HCT116 (cell line): ENCODE data around the gene PRPH2. TPM values are rescaled to one million over a fixed set of nuclear protein-coding genes. Genes with fewer than 3 reads are reported as not detected.

Source experiments
- ATAC-seq: fragments of 200-7000 bp; cut with Tn5 transposase; 2 replicates; pipeline ENCODE4 v1.9.1; 2020; ENCODE audit warnings: mild to moderate bottlenecking, moderate library complexity
- BruUV-seq: library from RNA; stranded (reverse); fragments of 400-500 nt; replicated peaks from 2 replicates; lab custom pipeline; 2021; lab: Mats Ljungman, UMichigan
- CTCF ChIA-PET: fragments of 300-600 bp; sonication (Branson Sonifier 250); formaldehyde crosslinking; loops from one replicate; lab custom pipeline; 2021; ENCODE audit warnings: antibody characterized with exemption; lab: Charles Lee
- POLR2A ChIA-PET: fragments of 300-600, 350-600 bp; sonication (Branson Sonifier 250); formaldehyde crosslinking; loops from one replicate; lab custom pipeline; 2021; ENCODE audit warnings: antibody characterized with exemption; lab: Charles Lee
- RAD21 ChIA-PET, 2 experiments: fragments of 300-600 bp; sonication (Branson Sonifier 250); formaldehyde crosslinking; loops; one replicate each; lab custom pipeline; 2023; ENCODE audit warnings: low total read pairs in 2 of 2; ENCODE audit not compliant: uncharacterized antibody in 2 of 2, unreplicated experiment in 2 of 2, low non-redundant PET in 1 of 2; lab: Charles Lee
- DNase-seq: peaks from one replicate; pipeline ENCODE4 v3.0.0-alpha.2; 2010; ENCODE audit warnings: low read depth, low spot score
- H2AFZ ChIP-seq: fragments of 200-600 bp; shearing (Covaris generic), sonication (generic); 2 replicates; pipeline ENCODE4 v1.6.1; 2017; ENCODE audit warnings: low read depth, mixed run types, mixed read lengths, antibody characterized with exemption, low read length; ENCODE audit not compliant: poor library complexity, severe bottlenecking
- H3K27ac ChIP-seq: 2 replicates; pipeline ENCODE4 v1.5.1; 2012; ENCODE audit warnings: low read depth, low read length
- H3K27me3 ChIP-seq: fragments of 200-600 bp; sonication (generic); 2 replicates; pipeline ENCODE4 v1.6.1; 2016; ENCODE audit warnings: mixed run types, low read length, mixed read lengths; ENCODE audit not compliant: insufficient read depth
- H3K36me3 ChIP-seq, 2 experiments: fragments of 200-500 bp in 1 of 2; fragments of 200-600 bp in 1 of 2; sonication (Bioruptor generic) in 1 of 2; sonication (generic) in 1 of 2; 2 replicates each; pipeline versions ENCODE4 v1.5.1 to v1.6.1; 2014 to 2016; ENCODE audit warnings: low read length in 2 of 2, inconsistent platforms in 1 of 2, mixed read lengths in 1 of 2, mixed run types in 1 of 2; ENCODE audit not compliant: insufficient read depth in 2 of 2, control insufficient read depth in 1 of 2
- H3K4me1 ChIP-seq, 2 experiments: fragments of 200-600 bp in 1 of 2; sonication (generic) in 1 of 2; 2 replicates each; pipeline versions ENCODE4 v1.5.1 to v1.6.1; 2012 to 2017; ENCODE audit warnings: low read length in 2 of 2, inconsistent platforms in 1 of 2, mild to moderate bottlenecking in 1 of 2, mixed read lengths in 1 of 2, mixed run types in 1 of 2, moderate library complexity in 1 of 2; ENCODE audit not compliant: insufficient read depth in 2 of 2, control insufficient read depth in 1 of 2
- H3K4me2 ChIP-seq: fragments of 200-600 bp; sonication (generic); 2 replicates; pipeline ENCODE4 v1.6.1; 2017; ENCODE audit warnings: mixed run types, low read length, mixed read lengths
- H3K4me3 ChIP-seq, 2 experiments: fragments of 200-600 bp in 1 of 2; sonication (generic) in 1 of 2; replicated peaks in 1 of 2; 2 replicates each; pipeline ENCODE4 v1.5.1; 2011 to 2016; ENCODE audit warnings: low read length in 2 of 2, control low read depth in 1 of 2, low read depth in 1 of 2, mild to moderate bottlenecking in 1 of 2, mixed read lengths in 1 of 2, mixed run types in 1 of 2
- H3K79me2 ChIP-seq: fragments of 200-600 bp; sonication (generic); 2 replicates; pipeline ENCODE4 v1.6.1; 2017; ENCODE audit warnings: mild to moderate bottlenecking, mixed run types, low read length, moderate library complexity, mixed read lengths; ENCODE audit not compliant: insufficient read depth
- H3K9ac ChIP-seq: fragments of 200-600 bp; sonication (generic); 2 replicates; pipeline ENCODE4 v1.6.1; 2016; ENCODE audit warnings: low read length, mixed read lengths
- H3K9me2 ChIP-seq: fragments of 200-600 bp; sonication (generic), shearing (Covaris generic); 2 replicates; pipeline ENCODE4 v1.6.1; 2017; ENCODE audit warnings: mixed run types, mild to moderate bottlenecking, moderate library complexity; ENCODE audit not compliant: insufficient read depth
- H3K9me3 ChIP-seq, 2 experiments: fragments of 200-500 bp in 1 of 2; fragments of 200-600 bp in 1 of 2; sonication (Bioruptor generic) in 1 of 2; sonication (generic) in 1 of 2; 2 replicates each; pipeline ENCODE4 v1.6.1; 2014 to 2017; ENCODE audit warnings: low read length in 2 of 2, mixed read lengths in 2 of 2, inconsistent platforms in 1 of 2, low read depth in 1 of 2, mild to moderate bottlenecking in 1 of 2, mixed run types in 1 of 2, moderate library complexity in 1 of 2; ENCODE audit not compliant: control insufficient read depth in 1 of 2, insufficient read depth in 1 of 2
- H4K20me1 ChIP-seq: fragments of 200-600 bp; sonication (generic), shearing (Covaris generic); 2 replicates; pipeline ENCODE4 v1.6.1; 2017; ENCODE audit warnings: mixed run types, mild to moderate bottlenecking, moderate library complexity; ENCODE audit not compliant: insufficient read depth
- CBX3 ChIP-seq: IDR thresholded peaks from 2 replicates; pipeline ENCODE4 v1.6.1; 2012; ENCODE audit warnings: low read depth
- CEBPB ChIP-seq: IDR thresholded peaks from 2 replicates; pipeline ENCODE4 v1.6.1; 2012; ENCODE audit warnings: low read depth
- CTCF ChIP-seq, 3 experiments: fragments of 200-600 bp in 1 of 3; sonication (generic) in 1 of 3; IDR thresholded peaks in 2 of 3; conservative IDR thresholded peaks in 1 of 3; 2 replicates each; pipeline ENCODE4 v1.5.1; 2012 to 2017; ENCODE audit warnings: low read depth in 2 of 3, low read length in 2 of 3, antibody characterized with exemption in 1 of 3, borderline replicate concordance in 1 of 3, control low read depth in 1 of 3, mild to moderate bottlenecking in 1 of 3, mixed read lengths in 1 of 3, mixed run types in 1 of 3, moderate library complexity in 1 of 3; ENCODE audit not compliant: insufficient read depth in 1 of 3
- EGR1 ChIP-seq: IDR thresholded peaks from 2 replicates; pipeline ENCODE4 v1.6.1; 2012; ENCODE audit warnings: low read depth
- EZH2 ChIP-seq: fragments of 200-600 bp; sonication (generic); IDR thresholded peaks from 2 replicates; pipeline ENCODE4 v1.6.1; 2017; ENCODE audit warnings: antibody characterized with exemption, mixed run types
- EZH2phosphoT487 ChIP-seq: fragments of 200-600 bp; IDR thresholded peaks from 2 replicates; pipeline ENCODE4 v1.6.1; 2018; ENCODE audit warnings: antibody characterized with exemption, borderline replicate concordance
- FOSL1 ChIP-seq: IDR thresholded peaks from 2 replicates; pipeline ENCODE4 v1.6.1; 2012; ENCODE audit warnings: low read depth
- JUND ChIP-seq: IDR thresholded peaks from 2 replicates; pipeline ENCODE4 v1.6.1; 2012
- POLR2A ChIP-seq: IDR thresholded peaks from 2 replicates; pipeline ENCODE4 v1.7.0; 2011; ENCODE audit warnings: borderline replicate concordance; ENCODE audit not compliant: insufficient read depth, insufficient read length; ENCODE audit errors: extremely low read depth
- POLR2AphosphoS5 ChIP-seq: IDR thresholded peaks from 2 replicates; pipeline ENCODE4 v1.6.1; 2011; ENCODE audit warnings: mild to moderate bottlenecking, low read depth, low read length, moderate library complexity
- SP1 ChIP-seq: IDR thresholded peaks from 2 replicates; pipeline ENCODE4 v1.6.1; 2012; ENCODE audit warnings: low read depth
- TCF7L2 ChIP-seq: IDR thresholded peaks from 2 replicates; pipeline ENCODE4 v1.7.0; 2011; ENCODE audit warnings: borderline replicate concordance, inconsistent platforms; ENCODE audit not compliant: insufficient read depth, insufficient read length; ENCODE audit errors: extremely low read depth
- YY1 ChIP-seq: IDR thresholded peaks from 2 replicates; pipeline ENCODE4 v1.6.1; 2011; ENCODE audit warnings: low read length, low read depth, moderate library complexity, mild to moderate bottlenecking; ENCODE audit not compliant: insufficient replicate concordance; ENCODE audit errors: extremely low read depth
- ZBTB33 ChIP-seq: IDR thresholded peaks from 2 replicates; pipeline ENCODE4 v1.6.1; 2011; ENCODE audit warnings: mild to moderate bottlenecking, low read length, moderate library complexity; ENCODE audit not compliant: insufficient replicate concordance; ENCODE audit errors: extremely low read depth
- ZFX ChIP-seq: fragments of 450-650 bp; IDR thresholded peaks from 2 replicates; pipeline ENCODE4 v1.6.1; 2017
- ZNF274 ChIP-seq: fragments of 200-500 bp; sonication (Bioruptor generic); IDR thresholded peaks from 2 replicates; pipeline ENCODE4 v1.6.1; 2014; ENCODE audit warnings: mild to moderate bottlenecking, low read depth, low read length, inconsistent platforms
- intact Hi-C: fragments of 100-400 bp; cut with micrococcal nuclease; formaldehyde crosslinking; loops from 2 replicates; pipeline ENCODE4 v1.10.0; 2022
- total RNA-seq: library from RNA; stranded (reverse); gene quantifications from one replicate; pipeline ENCODE4 v1.2.1, GENCODE V29; 2021; ENCODE audit not compliant: unreplicated experiment

PRPH2 gene
- total RNA-seq, 1 experiment from 2014 or later, result not detected

GRCh38 chr6:42727627-42728026, 5.2 kb upstream of the PRPH2 start:
- TF ChIP-seq TCF7L2 (no peak), EZH2 (no peak), EZH2phosphoT487 (no peak), SP1 (no peak), CBX3 (no peak), POLR2AphosphoS5 (no peak), CTCF (IDR thresholded peaks at IDR 0.05 in 2 of 3, conservative IDR thresholded peaks at IDR 0.05 in 1 of 3; ENCODE audit: borderline replicate concordance in 1 of 3, insufficient read depth in 1 of 3, low read depth in 2 of 3, low read length in 2 of 3) (no peak), ZBTB33 (no peak), EGR1 (no peak), YY1 (no peak), POLR2A (no peak), ZNF274 (no peak), FOSL1 (no peak), ZFX (no peak), CEBPB (no peak), JUND (no peak)
- RAD21 ChIA-PET, result no interaction called here
- H3K27ac ChIP-seq, result no peak overlapping the region
- intact Hi-C loops, result loop anchor here (5.0 to 10.0 kb wide), 2 partner anchors 150 to 653 kb away; partner anchors contain the start of gene RPL7L1
- H4K20me1 ChIP-seq, result no peaks in the 10 kb centered on the region
- no peak for DNase-seq
- ATAC-seq, result no peak
- H3K36me3 ChIP-seq, result no peaks in the 10 kb centered on the region
- H3K4me3 ChIP-seq, result no peak overlapping the region
- H2AFZ ChIP-seq, result no peak overlapping the region
- no peaks in the 10 kb centered on the region for H3K79me2 ChIP-seq
- H3K9me2 ChIP-seq, result no peaks in the 10 kb centered on the region
- H3K27me3 ChIP-seq, result no peaks in the 10 kb centered on the region
- POLR2A ChIA-PET, result no interaction called here
- CTCF ChIA-PET, result interaction anchor here (0.9 to 3.8 kb wide), 2 partner anchors 19 to 65 kb away, joined by 3 to 38 read pairs; partner anchors contain the start of gene TBCC
- H3K4me2 ChIP-seq, result no peak overlapping the region
- H3K9ac ChIP-seq, result no peak overlapping the region
- peaks cover 4 to 9% of the 10 kb centered on the region in 2 experiments; a peak in 3 of 4 replicates for H3K4me1 ChIP-seq
- BruUV-seq, result no TSS peak
- no peaks in the 10 kb centered on the region for H3K9me3 ChIP-seq
